H9 (cell line): ENCODE data around the gene RASSF5. TPM values are rescaled to one million over a fixed set of nuclear protein-coding genes. Genes with fewer than 3 reads are reported as not detected.

Experiments used
- DNase-seq: peaks from one replicate; pipeline ENCODE4 v3.0.0-alpha.2; 2017
- H2AFZ ChIP-seq: one replicate; pipeline ENCODE4 v1.6.1; 2013; ENCODE audit warnings: mild to moderate bottlenecking, low read length, control low read depth, moderate library complexity
- H2AK5ac ChIP-seq: 2 replicates; pipeline ENCODE4 v1.6.1; 2013; ENCODE audit warnings: low read length, control low read depth, mixed read lengths; ENCODE audit not compliant: insufficient read length
- H2BK120ac ChIP-seq: one replicate; pipeline ENCODE4 v1.6.1; 2013; ENCODE audit warnings: low read depth, mild to moderate bottlenecking, low read length, control low read depth, inconsistent platforms; ENCODE audit not compliant: poor library complexity, severe bottlenecking
- H2BK12ac ChIP-seq: 2 replicates; pipeline ENCODE4 v1.6.1; 2013; ENCODE audit warnings: low read length, control low read depth, mixed read lengths, low read depth; ENCODE audit not compliant: insufficient read length
- H2BK15ac ChIP-seq: 2 replicates; pipeline ENCODE4 v1.6.1; 2013; ENCODE audit warnings: low read depth, low read length, control low read depth
- H2BK20ac ChIP-seq: one replicate; pipeline ENCODE4 v1.6.1; 2013; ENCODE audit warnings: low read depth, mild to moderate bottlenecking, low read length, control low read depth, inconsistent platforms; ENCODE audit not compliant: poor library complexity, severe bottlenecking
- H2BK5ac ChIP-seq: 2 replicates; pipeline ENCODE4 v1.6.1; 2013; ENCODE audit warnings: low read length, control low read depth, mixed read lengths; ENCODE audit not compliant: insufficient read length
- H3K14ac ChIP-seq: 2 replicates; pipeline ENCODE4 v1.6.1; 2013; ENCODE audit warnings: low read length, control low read depth; ENCODE audit not compliant: insufficient read depth
- H3K18ac ChIP-seq: 2 replicates; pipeline ENCODE4 v1.6.1; 2013; ENCODE audit warnings: low read depth, mild to moderate bottlenecking, mixed read lengths, low read length, control low read depth; ENCODE audit not compliant: insufficient read length
- H3K23ac ChIP-seq: 2 replicates; pipeline ENCODE4 v1.6.1; 2013; ENCODE audit warnings: low read length, control low read depth, mixed read lengths, low read depth; ENCODE audit not compliant: insufficient read length
- H3K23me2 ChIP-seq: 2 replicates; pipeline ENCODE4 v1.6.1; 2013; ENCODE audit warnings: low read depth, mild to moderate bottlenecking, mixed read lengths, low read length, control low read depth; ENCODE audit not compliant: insufficient read length, poor library complexity, severe bottlenecking
- H3K27ac ChIP-seq: 2 replicates; pipeline ENCODE4 v1.5.1; 2013; ENCODE audit warnings: low read length, control low read depth, mixed read lengths, low read depth; ENCODE audit not compliant: insufficient read length
- H3K27me3 ChIP-seq: 2 replicates; pipeline ENCODE4 v1.6.1; 2013; ENCODE audit warnings: low read length, control low read depth, inconsistent platforms; ENCODE audit not compliant: insufficient read depth
- H3K4ac ChIP-seq: 2 replicates; pipeline ENCODE4 v1.6.1; 2013; ENCODE audit warnings: low read depth, mild to moderate bottlenecking, control low read depth, inconsistent platforms, low read length, moderate library complexity
- H3K4me1 ChIP-seq: 2 replicates; pipeline ENCODE4 v1.6.1; 2013; ENCODE audit warnings: low read length, control low read depth, inconsistent platforms; ENCODE audit not compliant: insufficient read depth
- H3K4me2 ChIP-seq: 2 replicates; pipeline ENCODE4 v1.6.1; 2013; ENCODE audit warnings: low read length, control low read depth, mixed read lengths; ENCODE audit not compliant: insufficient read length, insufficient read depth
- H3K56ac ChIP-seq: 2 replicates; pipeline ENCODE4 v1.6.1; 2013; ENCODE audit warnings: low read depth, mild to moderate bottlenecking, mixed read lengths, low read length, control low read depth; ENCODE audit not compliant: insufficient read length
- H3K79me1 ChIP-seq: 2 replicates; pipeline ENCODE4 v1.6.1; 2013; ENCODE audit warnings: low read depth, mild to moderate bottlenecking, moderate library complexity, low read length, control low read depth, inconsistent platforms; ENCODE audit not compliant: insufficient read depth, poor library complexity, severe bottlenecking
- H3K79me2 ChIP-seq: 2 replicates; pipeline ENCODE4 v1.6.1; 2013; ENCODE audit warnings: low read length, control low read depth, inconsistent platforms; ENCODE audit not compliant: insufficient read depth
- H3K9ac ChIP-seq: 2 replicates; pipeline ENCODE4 v1.6.1; 2013; ENCODE audit warnings: low read length, control low read depth, mixed read lengths; ENCODE audit not compliant: insufficient read length; ENCODE audit errors: extremely low read depth
- H3K9me3 ChIP-seq: one replicate; pipeline ENCODE4 v1.6.1; 2013; ENCODE audit warnings: low read depth, low read length, inconsistent platforms; ENCODE audit not compliant: control insufficient read depth
- H3T11ph ChIP-seq: one replicate; pipeline ENCODE4 v1.6.1; 2013; ENCODE audit warnings: mild to moderate bottlenecking, low read length, control low read depth, inconsistent platforms
- H4K20me1 ChIP-seq: one replicate; pipeline ENCODE4 v1.6.1; 2013; ENCODE audit not compliant: control insufficient read depth, insufficient read length, insufficient read depth
- H4K5ac ChIP-seq: 2 replicates; pipeline ENCODE4 v1.6.1; 2013; ENCODE audit warnings: low read depth, mild to moderate bottlenecking, mixed read lengths, low read length, control low read depth; ENCODE audit not compliant: insufficient read length
- H4K8ac ChIP-seq: replicated peaks from 2 replicates; pipeline ENCODE4 v1.6.1; 2013; ENCODE audit warnings: low read length, control low read depth, mixed read lengths, low read depth; ENCODE audit not compliant: insufficient read length
- H4K91ac ChIP-seq: 2 replicates; pipeline ENCODE4 v1.6.1; 2013; ENCODE audit warnings: low read depth, mild to moderate bottlenecking, moderate library complexity, mixed read lengths, low read length, control low read depth; ENCODE audit not compliant: insufficient read length
- H3K27ac Mint-ChIP-seq, 3 experiments: 2 replicates in 2 of 3; 3 replicates in 1 of 3; pipeline ENCODE4 v1.8.0; 2020 to 2021; ENCODE audit warnings: mixed read lengths in 3 of 3, mild to moderate bottlenecking in 1 of 3, moderate library complexity in 1 of 3
- H3K27me3 Mint-ChIP-seq: 2 replicates; pipeline ENCODE4 v1.8.0; 2021; ENCODE audit warnings: low read depth, mild to moderate bottlenecking, moderate library complexity, mixed read lengths
- H3K36me3 Mint-ChIP-seq, 3 experiments: 2 replicates in 2 of 3; 3 replicates in 1 of 3; pipeline ENCODE4 v1.8.0; 2020 to 2021; ENCODE audit warnings: low read depth in 3 of 3, mixed read lengths in 3 of 3; ENCODE audit not compliant: insufficient read depth in 1 of 3
- H3K4me1 Mint-ChIP-seq, 2 experiments: 2 replicates each; pipeline ENCODE4 v1.8.0; 2020; ENCODE audit warnings: mixed read lengths in 2 of 2
- H3K4me3 Mint-ChIP-seq, 2 experiments: 2 replicates in 1 of 2; 3 replicates in 1 of 2; pipeline ENCODE4 v1.8.0; 2020 to 2021; ENCODE audit warnings: mild to moderate bottlenecking in 2 of 2, mixed read lengths in 2 of 2, moderate library complexity in 1 of 2
- H3K9me3 Mint-ChIP-seq, 2 experiments: 2 replicates in 1 of 2; 3 replicates in 1 of 2; pipeline ENCODE4 v1.8.0; 2020; ENCODE audit warnings: mild to moderate bottlenecking in 2 of 2, mixed read lengths in 2 of 2, moderate library complexity in 1 of 2
- CTCF ChIP-seq: fragments of 200-600 bp; sonication (generic); conservative IDR thresholded peaks from 3 replicates; pipeline ENCODE4 v1.8.0; 2021; ENCODE audit warnings: antibody characterized with exemption, mild to moderate bottlenecking
- WGBS: extraction: QIAGEN DNeasy Blood & Tissue Kit; methylation state at CpG from one replicate; pipeline ENCODE4 v1.1.7; 2013; ENCODE audit warnings: missing lambda C conversion rate, low lambda C conversion rate, mixed read lengths; ENCODE audit not compliant: insufficient read length; ENCODE audit errors: extremely low coverage; 5-methylcytosine and 5-hydroxymethylcytosine counted together
- total RNA-seq: library from RNA; stranded (reverse); gene quantifications from 2 replicates; pipeline ENCODE4 v1.2.1, GENCODE V29; 2021

Gene RASSF5
- total RNA-seq, 1 experiment from 2014 or later, result 0.50 TPM

GRCh38 chr1:206479183-206480125, 27.9 kb upstream of the RASSF5 start:
- Histone ChIP-seq H4K20me1 (no peaks in the 10 kb centered on the region), H2AK5ac (no peak overlapping the region), H3K14ac (no peak overlapping the region), H3K9ac (no peak overlapping the region), H4K8ac (no peak overlapping the region), H2AFZ (no peak overlapping the region), H3K23ac (no peak overlapping the region), H2BK120ac (no peak overlapping the region), H3K4ac (no peak overlapping the region), H3K27ac (no peak overlapping the region), H3K79me1 (no peaks in the 10 kb centered on the region), H4K5ac (no peak overlapping the region), H2BK15ac (no peak overlapping the region), H3K9me3 (no peaks in the 10 kb centered on the region), H3K79me2 (no peaks in the 10 kb centered on the region), H3K18ac (no peak overlapping the region), H2BK5ac (no peak overlapping the region), H4K91ac (no peak overlapping the region), H3K23me2 (no peaks in the 10 kb centered on the region), H2BK12ac (no peak overlapping the region), H3K4me1 (no peaks in the 10 kb centered on the region), H3K4me2 (no peak overlapping the region), H3K56ac (no peak overlapping the region), H2BK20ac (no peak overlapping the region), H3K27me3 (no peaks in the 10 kb centered on the region), H3T11ph (no peak overlapping the region)
- peak overlapping the region in 1 of 3 experiments; percentile 76; a peak in 1 of 7 replicates for H3K27ac Mint-ChIP-seq
- H3K4me1 Mint-ChIP-seq, result peaks cover 0 to 4% of the 10 kb centered on the region in 2 experiments; a peak in 2 of 4 replicates
- H3K36me3 Mint-ChIP-seq, result peaks cover 12 to 17% (median 12%) of the 10 kb centered on the region in 3 experiments; a peak in 5 of 7 replicates
- peak; percentile 81 for TF ChIP-seq CTCF
- peak; percentile 78 for DNase-seq
- H3K27me3 Mint-ChIP-seq, result no peaks in the 10 kb centered on the region; the same call in 1 of the 2 replicates
- WGBS, result no CpG with 5 or more reads among the region's 14 CpGs
- H3K4me3 Mint-ChIP-seq, result no peak overlapping the region
- no peaks in the 10 kb centered on the region for H3K9me3 Mint-ChIP-seq
